ENCODE results near the gene BTBD1. TPM values are rescaled to one million over a fixed set of nuclear protein-coding genes. Genes with fewer than 3 reads are reported as not detected.

BTBD1 gene
- total RNA-seq, 2 donors from 2014 or later = 35.9 to 37.0 TPM

GRCh38 chr15:83112233-83112955 is 45.3 kb upstream of the BTBD1 start:
- no peaks in the 10 kb centered on the region for H3K9me3 Mint-ChIP-seq
- TF ChIP-seq, protein P1, sequence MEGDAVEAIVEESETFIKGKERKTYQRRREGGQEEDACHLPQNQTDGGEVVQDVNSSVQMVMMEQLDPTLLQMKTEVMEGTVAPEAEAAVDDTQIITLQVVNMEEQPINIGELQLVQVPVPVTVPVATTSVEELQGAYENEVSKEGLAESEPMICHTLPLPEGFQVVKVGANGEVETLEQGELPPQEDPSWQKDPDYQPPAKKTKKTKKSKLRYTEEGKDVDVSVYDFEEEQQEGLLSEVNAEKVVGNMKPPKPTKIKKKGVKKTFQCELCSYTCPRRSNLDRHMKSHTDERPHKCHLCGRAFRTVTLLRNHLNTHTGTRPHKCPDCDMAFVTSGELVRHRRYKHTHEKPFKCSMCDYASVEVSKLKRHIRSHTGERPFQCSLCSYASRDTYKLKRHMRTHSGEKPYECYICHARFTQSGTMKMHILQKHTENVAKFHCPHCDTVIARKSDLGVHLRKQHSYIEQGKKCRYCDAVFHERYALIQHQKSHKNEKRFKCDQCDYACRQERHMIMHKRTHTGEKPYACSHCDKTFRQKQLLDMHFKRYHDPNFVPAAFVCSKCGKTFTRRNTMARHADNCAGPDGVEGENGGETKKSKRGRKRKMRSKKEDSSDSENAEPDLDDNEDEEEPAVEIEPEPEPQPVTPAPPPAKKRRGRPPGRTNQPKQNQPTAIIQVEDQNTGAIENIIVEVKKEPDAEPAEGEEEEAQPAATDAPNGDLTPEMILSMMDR (conservative IDR thresholded peaks at IDR 0.05) = no peak
- peaks cover 4% of the 10 kb centered on the region for H3K4me1 Mint-ChIP-seq
- 90 to 91% methylated on average over 7 to 8 of the region's 8 CpGs for WGBS, 2 experiments (ENCODE audit: insufficient coverage in 1 of 2, insufficient read length in 1 of 2)
- Histone ChIP-seq H3K9me3 (ENCODE audit: control insufficient read depth, low read length) (no peaks in the 10 kb centered on the region), H3K27me3 (ENCODE audit: control insufficient read depth, insufficient read depth, low read length, poor library complexity, severe bottlenecking) (peaks cover 21% of the 10 kb centered on the region), H3K4me3 (ENCODE audit: low read length) (no peak overlapping the region), H3K27ac (ENCODE audit: low read depth, low read length) (no peak overlapping the region), H3K4me1 (ENCODE audit: control insufficient read depth, insufficient read depth, low read length) (no peaks in the 10 kb centered on the region), H3K9ac (ENCODE audit: extremely low read depth, low read length, poor library complexity, severe bottlenecking) (no peak overlapping the region), H3K36me3 (ENCODE audit: control insufficient read depth, insufficient read depth, low read length) (no peaks in the 10 kb centered on the region)
- H3K27me3 Mint-ChIP-seq (ENCODE audit: insufficient read depth) = peaks cover 31% of the 10 kb centered on the region
- H3K36me3 Mint-ChIP-seq (ENCODE audit: low read depth) = no peaks in the 10 kb centered on the region
- H3K4me3 Mint-ChIP-seq = no peak overlapping the region
- no peak overlapping the region for H3K27ac Mint-ChIP-seq
- DNase-seq = no peak

DNA sequence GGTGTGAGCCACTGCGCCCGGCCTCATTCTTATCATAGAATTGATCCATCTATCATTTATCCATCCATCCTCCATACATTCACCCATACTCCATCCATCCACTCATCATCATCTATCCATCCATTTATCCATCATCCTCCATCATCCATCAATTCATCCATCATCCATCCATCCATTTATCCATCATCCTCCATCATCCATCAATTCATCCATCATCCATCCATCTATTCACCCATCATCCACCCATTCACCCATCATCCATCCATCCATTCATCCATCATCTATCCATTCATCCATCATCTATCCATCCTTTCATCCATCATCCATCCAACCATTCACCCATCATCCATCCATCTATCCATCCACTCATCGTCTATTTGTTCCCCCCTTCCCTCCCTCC is 44.1 kb upstream of the BTBD1 start:
- H3K4me3 Mint-ChIP-seq = no peak overlapping the region
- Histone ChIP-seq H3K9ac (ENCODE audit: extremely low read depth, low read length, poor library complexity, severe bottlenecking) (no peak overlapping the region), H3K36me3 (ENCODE audit: control insufficient read depth, insufficient read depth, low read length) (no peaks in the 10 kb centered on the region), H3K9me3 (ENCODE audit: control insufficient read depth, low read length) (no peaks in the 10 kb centered on the region), H3K4me1 (ENCODE audit: control insufficient read depth, insufficient read depth, low read length) (no peaks in the 10 kb centered on the region), H3K4me3 (ENCODE audit: low read length) (no peak overlapping the region), H3K27ac (ENCODE audit: low read depth, low read length) (no peak overlapping the region), H3K27me3 (ENCODE audit: control insufficient read depth, insufficient read depth, low read length, poor library complexity, severe bottlenecking) (peaks cover 28% of the 10 kb centered on the region)
- DNase-seq = no peak
- TF ChIP-seq, protein P1 (conservative IDR thresholded peaks at IDR 0.05) = no peak
- H3K36me3 Mint-ChIP-seq (ENCODE audit: low read depth) = no peaks in the 10 kb centered on the region
- H3K9me3 Mint-ChIP-seq = no peaks in the 10 kb centered on the region
- WGBS, 2 experiments (ENCODE audit: insufficient coverage in 1 of 2, insufficient read length in 1 of 2) = 92 to 100% methylated on average over 2 to 3 of the region's 3 CpGs
- H3K27ac Mint-ChIP-seq = no peak overlapping the region
- H3K4me1 Mint-ChIP-seq = peaks cover 7% of the 10 kb centered on the region
- peaks cover 38% of the 10 kb centered on the region for H3K27me3 Mint-ChIP-seq (ENCODE audit: insufficient read depth)

DNA sequence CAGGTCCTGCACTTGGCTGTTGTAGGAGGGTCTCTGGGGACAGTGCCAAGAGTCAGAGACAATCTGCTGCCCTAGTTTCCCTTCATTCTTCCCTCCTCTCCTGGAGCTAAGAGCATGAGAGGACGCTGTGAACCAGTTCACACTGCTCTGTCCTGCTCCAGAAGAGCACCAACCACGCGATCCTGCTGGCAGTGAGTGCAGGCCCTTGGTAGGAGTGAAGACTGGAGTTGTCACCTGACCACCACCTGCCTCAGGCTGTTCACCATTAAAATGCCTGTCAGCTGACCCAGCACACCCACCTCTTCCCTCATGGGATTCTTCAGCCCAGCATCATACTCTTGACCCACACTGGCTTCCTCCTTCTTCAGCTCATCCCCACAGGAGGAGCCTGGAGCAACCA is 43.3 kb upstream of the BTBD1 start:
- no peaks in the 10 kb centered on the region for H3K36me3 Mint-ChIP-seq (ENCODE audit: low read depth)
- Histone ChIP-seq H3K36me3 (ENCODE audit: control insufficient read depth, insufficient read depth, low read length) (no peaks in the 10 kb centered on the region), H3K27ac (ENCODE audit: low read depth, low read length) (no peak overlapping the region), H3K9ac (ENCODE audit: extremely low read depth, low read length, poor library complexity, severe bottlenecking) (no peak overlapping the region), H3K9me3 (ENCODE audit: control insufficient read depth, low read length) (no peaks in the 10 kb centered on the region), H3K4me3 (ENCODE audit: low read length) (no peak overlapping the region), H3K4me1 (ENCODE audit: control insufficient read depth, insufficient read depth, low read length) (no peaks in the 10 kb centered on the region), H3K27me3 (ENCODE audit: control insufficient read depth, insufficient read depth, low read length, poor library complexity, severe bottlenecking) (peaks cover 28% of the 10 kb centered on the region)
- no peak overlapping the region for H3K4me3 Mint-ChIP-seq
- no peak for DNase-seq
- WGBS, 2 experiments (ENCODE audit: insufficient coverage in 1 of 2, insufficient read length in 1 of 2) = 90% methylated on average over 3 of the region's 3 CpGs; no CpG with 5 or more reads in 1 of the 2 experiments
- no peaks in the 10 kb centered on the region for H3K9me3 Mint-ChIP-seq
- peaks cover 7% of the 10 kb centered on the region for H3K4me1 Mint-ChIP-seq
- TF ChIP-seq, protein P1 (conservative IDR thresholded peaks at IDR 0.05) = no peak
- H3K27me3 Mint-ChIP-seq (ENCODE audit: insufficient read depth) = peaks cover 44% of the 10 kb centered on the region
- no peak overlapping the region for H3K27ac Mint-ChIP-seq

Data from endodermal cell (in vitro differentiated cells).